Lung (tissue), 12 donors: Measurements from ENCODE around the gene SYTL3. TPM values are rescaled to one million over a fixed set of nuclear protein-coding genes. Genes with fewer than 3 reads are reported as not detected.

Source experiments
- ATAC-seq: fragments of 200-7000 bp; cut with Tn5 transposase; one replicate; pipeline ENCODE4 v1.9.1; 2020; ENCODE audit warnings: moderate number of reproducible peaks; ENCODE audit not compliant: insufficient read depth, low FRiP score
- DNase-seq, 3 donors: peaks; one replicate each; pipeline ENCODE4 v3.0.0-alpha.2; 2013 to 2017
- H3K27ac ChIP-seq, 2 donors: one replicate each; pipeline ENCODE4 v1.5.1; 2013; ENCODE audit warnings: mild to moderate bottlenecking in 2 of 2, moderate library complexity in 2 of 2, control low read depth in 1 of 2, inconsistent platforms in 1 of 2, low read depth in 1 of 2, low read length in 1 of 2
- H3K27me3 ChIP-seq, 3 donors: one replicate each; pipeline ENCODE4 v1.5.1; 2013; ENCODE audit warnings: low read length in 2 of 3; ENCODE audit not compliant: control insufficient read depth in 3 of 3, insufficient read depth in 3 of 3
- H3K36me3 ChIP-seq, 4 donors: one replicate each; pipeline ENCODE4 v1.5.1; 2013; ENCODE audit warnings: low read length in 4 of 4, mild to moderate bottlenecking in 1 of 4, moderate library complexity in 1 of 4; ENCODE audit not compliant: control insufficient read depth in 4 of 4, insufficient read depth in 4 of 4
- H3K4me1 ChIP-seq, 5 donors: one replicate each; pipeline ENCODE4 v1.5.1; 2013; ENCODE audit warnings: low read length in 5 of 5, mild to moderate bottlenecking in 2 of 5, moderate library complexity in 1 of 5; ENCODE audit not compliant: control insufficient read depth in 5 of 5, insufficient read depth in 5 of 5
- H3K4me3 ChIP-seq: one replicate; pipeline ENCODE4 v1.5.1; 2013; ENCODE audit warnings: mild to moderate bottlenecking, control low read depth, moderate library complexity
- H3K9ac ChIP-seq, 2 donors: one replicate each; pipeline ENCODE4 v1.5.1; 2013; ENCODE audit warnings: low read length in 2 of 2, control low read depth in 1 of 2; ENCODE audit not compliant: insufficient read depth in 1 of 2
- H3K9me3 ChIP-seq, 4 donors: one replicate each; pipeline ENCODE4 v1.5.1; 2013; ENCODE audit warnings: low read length in 3 of 4, mild to moderate bottlenecking in 1 of 4, moderate library complexity in 1 of 4; ENCODE audit not compliant: control insufficient read depth in 4 of 4, insufficient read depth in 3 of 4
- CTCF ChIP-seq: IDR thresholded peaks from 2 replicates; pipeline ENCODE4 v1.5.1; 2012; ENCODE audit warnings: mild to moderate bottlenecking; ENCODE audit errors: control extremely low read depth, extremely low read depth
- WGBS, 2 donors: extraction: QIAGEN DNeasy Blood & Tissue Kit; methylation state at CpG; one replicate each; pipeline ENCODE4 v1.1.7; 2013; 5-methylcytosine and 5-hydroxymethylcytosine counted together
- polyA plus RNA-seq, 2 donors: library from polyadenylated mRNA; stranded (reverse); fragments of 200-250 nt; gene quantifications; one replicate each; pipeline ENCODE4 v1.2.1, GENCODE V29; 2013
- total RNA-seq, 2 donors: library from RNA; depleted of rRNA in 1 of 2; stranded (reverse); fragments of >200 nt in 1 of 2; gene quantifications; one replicate each; pipeline ENCODE4 v1.2.1, GENCODE V29; 2014 to 2021
- donor health status: control.
- donor health status: control.
- donor health status: Bipolar disorder and iron deficiency.
- donor health status: healthy.
- donor health status: DM: yes; HTN: yes; CAD: no.

The SYTL3 gene
- total and polyA plus RNA-seq, 4 donors, result 6.5 to 20.0 (median 15.6) TPM

DNA sequence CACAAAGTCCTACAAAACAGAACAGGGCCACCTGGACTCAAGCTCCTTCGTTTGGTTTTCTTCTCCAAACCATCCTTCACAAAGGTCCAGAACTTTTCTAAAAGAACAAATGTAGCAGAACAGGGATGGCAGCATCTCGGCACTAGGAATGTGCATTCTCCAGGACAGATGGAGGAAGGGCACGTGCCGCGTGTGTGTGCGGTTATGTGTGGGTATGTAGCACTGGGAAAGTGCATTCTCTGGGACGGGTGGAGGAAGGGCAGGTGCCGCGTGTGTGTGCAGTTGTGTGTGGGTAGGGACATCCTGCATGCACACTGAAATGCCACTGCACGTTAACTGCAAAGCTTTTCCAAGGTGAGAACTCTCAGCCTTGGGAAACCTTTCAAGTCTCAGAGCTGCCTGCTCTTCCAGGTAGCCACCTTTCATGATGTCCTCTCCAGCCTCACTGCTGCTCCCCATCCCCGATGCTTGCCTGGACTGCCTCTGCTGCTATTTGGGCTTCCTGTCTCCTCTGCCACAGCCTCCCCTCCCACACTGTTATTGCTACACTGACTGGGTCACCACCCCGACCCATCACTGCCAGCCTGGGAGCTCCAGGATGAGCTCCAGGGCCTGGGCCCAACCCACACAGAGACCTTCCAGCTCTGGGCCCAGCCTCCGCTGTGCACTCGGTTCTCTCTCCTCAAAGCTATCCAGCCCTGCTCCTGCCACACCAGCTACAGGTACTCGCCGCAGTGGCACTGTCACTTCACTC lies 121.7 kb downstream of the SYTL3 start:
- no peak for ATAC-seq
- peaks cover 42 to 72% (median 62%) of the 10 kb centered on the region in 4 donors for H3K36me3 ChIP-seq
- 90% methylated on average over 16 of the region's 16 CpGs for WGBS, 2 donors
- H3K9me3 ChIP-seq, result no peaks in the 10 kb centered on the region
- H3K9ac ChIP-seq, result no peak overlapping the region
- no peak for TF ChIP-seq CTCF
- no peaks in the 10 kb centered on the region for H3K27me3 ChIP-seq
- H3K27ac ChIP-seq, result peak overlapping the region in 1 of 2 donors; percentile 8
- DNase-seq, result no peak
- no peak overlapping the region for H3K4me3 ChIP-seq
- H3K4me1 ChIP-seq, result no peaks in the 10 kb centered on the region

GRCh38 chr6:158772172-158772571 lies 122.3 kb downstream of the SYTL3 start:
- Histone ChIP-seq H3K4me1 (no peaks in the 10 kb centered on the region), H3K9ac (no peak overlapping the region), H3K4me3 (no peak overlapping the region), H3K27ac (no peak overlapping the region), H3K36me3 (peaks cover 47 to 72% (median 61%) of the 10 kb centered on the region in 4 donors), H3K9me3 (no peaks in the 10 kb centered on the region), H3K27me3 (no peaks in the 10 kb centered on the region)
- no peak for TF ChIP-seq CTCF
- no peak for DNase-seq
- 93 to 98% methylated on average over 11 of the region's 11 CpGs for WGBS, 2 donors
- no peak for ATAC-seq

GRCh38 chr6:158772851-158773371 lies 123.1 kb downstream of the SYTL3 start:
- ATAC-seq, result no peak

More at GRCh38 chr6:158772851-158773371, 123.1 kb downstream of the SYTL3 start:
- 64 to 82% methylated on average over 6 of the region's 6 CpGs for WGBS, 2 donors
- H3K27ac ChIP-seq, result peak overlapping the region in 1 of 2 donors; percentile 62
- H3K9ac ChIP-seq, result no peak overlapping the region
- peaks cover 52 to 72% (median 63%) of the 10 kb centered on the region in 4 donors for H3K36me3 ChIP-seq
- no peaks in the 10 kb centered on the region for H3K9me3 ChIP-seq
- no peak overlapping the region for H3K4me3 ChIP-seq
- no peak for DNase-seq
- no peaks in the 10 kb centered on the region for H3K27me3 ChIP-seq
- H3K4me1 ChIP-seq, result peaks cover 0 to 2% (median 0%) of the 10 kb centered on the region in 5 donors
- TF ChIP-seq CTCF, result no peak
